ENCODE measurements around the gene MIAT. TPM values are rescaled to one million over a fixed set of nuclear protein-coding genes. Genes with fewer than 3 reads are reported as not detected.

MIAT gene
- total and polyA plus RNA-seq, 2 of the 4 experiments (the other 2 are of a cell fraction), result 0.54 to 0.65 TPM

DNA sequence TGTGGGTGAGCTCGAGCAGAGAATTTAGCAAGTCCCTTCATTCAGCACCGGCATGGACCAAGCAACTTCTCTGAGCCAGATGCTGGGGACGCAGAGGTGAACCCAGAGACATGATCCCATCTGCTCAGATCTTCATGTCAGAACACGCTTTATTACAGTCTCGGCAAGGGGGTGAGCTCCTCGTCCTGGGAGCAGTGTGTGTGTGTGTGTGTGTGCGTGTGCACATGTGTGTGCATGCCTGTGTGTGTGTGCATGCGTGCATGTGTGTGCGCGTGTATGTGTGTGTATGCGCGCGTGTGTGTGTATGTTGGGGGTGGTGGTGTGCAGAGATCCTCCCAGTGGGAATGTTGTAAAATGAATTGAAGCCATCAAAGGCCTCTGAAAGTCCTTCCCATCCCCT, 9.8 kb downstream of the MIAT start:
- WGBS, 2 experiments (ENCODE audit: extremely low coverage in 2 of 2, insufficient read length in 1 of 2), result 40% methylated on average over 1 of the region's 13 CpGs; no CpG with 5 or more reads in 1 of the 2 experiments
- no TSS peak for BruUV-seq (replicated peaks)
- no peaks in the 10 kb centered on the region for H4K20me1 ChIP-seq (ENCODE audit: insufficient read depth, low read length)
- no peak overlapping the region for H3K23ac ChIP-seq (ENCODE audit: low read depth, low read length)
- dilution Hi-C loops (cut with HindIII; ENCODE audit: low sequenced_read_pairs, unreplicated experiment) (no loop called here), intact Hi-C loops (cut with micrococcal nuclease) (loop anchor here (5.0 kb wide), 1 partner anchor 270 kb away; no protein-coding TSS in a partner anchor), in situ Hi-C loops (cut with MboI; ENCODE audit: low sequenced_read_pairs) (no loop called here)
- no peak overlapping the region for H2AFZ ChIP-seq (replicated peaks; ENCODE audit: low read length, poor library complexity)
- no peak overlapping the region for H3K27ac ChIP-seq (ENCODE audit: insufficient read depth, low read length)
- no peaks in the 10 kb centered on the region for H3K79me1 ChIP-seq (ENCODE audit: low read depth in 1 of 2, low read length in 2 of 2)
- no peak overlapping the region for H2AK9ac ChIP-seq (replicated peaks; ENCODE audit: low read depth, low read length, poor library complexity)
- H3K14ac ChIP-seq (replicated peaks; ENCODE audit: low read depth, low read length), result no peak overlapping the region
- no peak for TF ChIP-seq CHD1 (IDR thresholded peaks at IDR 0.05; ENCODE audit: low read depth, low read length)
- TF ChIP-seq, protein P1, sequence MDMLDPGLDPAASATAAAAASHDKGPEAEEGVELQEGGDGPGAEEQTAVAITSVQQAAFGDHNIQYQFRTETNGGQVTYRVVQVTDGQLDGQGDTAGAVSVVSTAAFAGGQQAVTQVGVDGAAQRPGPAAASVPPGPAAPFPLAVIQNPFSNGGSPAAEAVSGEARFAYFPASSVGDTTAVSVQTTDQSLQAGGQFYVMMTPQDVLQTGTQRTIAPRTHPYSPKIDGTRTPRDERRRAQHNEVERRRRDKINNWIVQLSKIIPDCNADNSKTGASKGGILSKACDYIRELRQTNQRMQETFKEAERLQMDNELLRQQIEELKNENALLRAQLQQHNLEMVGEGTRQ (IDR thresholded peaks at IDR 0.05; ENCODE audit: low read depth, low read length), result no peak
- TF ChIP-seq MXI1 (IDR thresholded peaks at IDR 0.05; ENCODE audit: borderline replicate concordance, low read depth, low read length), result no peak
- no peak overlapping the region for H2BK20ac ChIP-seq (ENCODE audit: low read depth, low read length)
- H3K18ac ChIP-seq (ENCODE audit: low read depth, low read length), result no peak overlapping the region
- no peaks in the 10 kb centered on the region for H3K9me3 ChIP-seq (ENCODE audit: control insufficient read depth, insufficient read depth, low read length)
- H3K36me3 ChIP-seq (ENCODE audit: control insufficient read depth, insufficient read depth, low read length), result no peaks in the 10 kb centered on the region
- H3K4me1 ChIP-seq (ENCODE audit: control insufficient read depth, insufficient read depth, low read length), result peaks cover 8% of the 10 kb centered on the region
- CTCF ChIA-PET, result no interaction called here
- H2AK5ac ChIP-seq (ENCODE audit: low read depth, low read length), result no peak overlapping the region
- no peak overlapping the region for H4K8ac ChIP-seq (ENCODE audit: low read depth in 2 of 2, low read length in 2 of 2)
- peaks cover 2% of the 10 kb centered on the region; the same call in 1 of the 2 replicates for H3K27me3 ChIP-seq (ENCODE audit: control insufficient read depth, insufficient read depth, low read length)
- H3K4ac ChIP-seq (ENCODE audit: low read depth, low read length), result no peak overlapping the region
- H3K4me3 ChIP-seq (ENCODE audit: insufficient read depth, low read depth, low read length), result no peak overlapping the region
- H4K5ac ChIP-seq (ENCODE audit: low read depth, low read length), result no peak overlapping the region
- H3K9ac ChIP-seq (ENCODE audit: low read depth, low read length), result no peak overlapping the region
- no peak overlapping the region for H3K4me2 ChIP-seq (ENCODE audit: low read depth, low read length)
- POLR2A ChIA-PET (ENCODE audit: unreplicated experiment), result no interaction called here
- H4K91ac ChIP-seq (ENCODE audit: insufficient read depth, low read depth, low read length), result no peak overlapping the region
- no peak overlapping the region for H3K56ac ChIP-seq (ENCODE audit: extremely low read depth, insufficient read depth, low read length)
- ATAC-seq (ENCODE audit: low read depth) (no peak), DNase-seq (no peak)
- no peak overlapping the region for H2BK15ac ChIP-seq (ENCODE audit: low read depth, low read length)
- no peak overlapping the region for H2BK5ac ChIP-seq (ENCODE audit: low read depth, low read length, poor library complexity, severe bottlenecking)
- H2BK120ac ChIP-seq (ENCODE audit: low read depth, low read length), result no peak overlapping the region
- peaks cover 6% of the 10 kb centered on the region for H3K9me1 ChIP-seq (ENCODE audit: insufficient read depth, low read length)

Data from IMR-90 (cell line).